Mammary epithelial cell (primary cell): ENCODE measurements around the gene DAGLA.

Source experiments
- CTCF ChIP-seq, 2 donors: IDR thresholded peaks in 1 of 2; conservative IDR thresholded peaks in 1 of 2; 2 replicates each; pipeline ENCODE4 v1.5.1; 2011 to 2012; ENCODE audit warnings: inconsistent platforms in 2 of 2, low read length in 2 of 2, mild to moderate bottlenecking in 2 of 2, control low read depth in 1 of 2, low read depth in 1 of 2; ENCODE audit not compliant: insufficient read depth in 1 of 2; ENCODE audit errors: extremely low read depth in 1 of 2
- EZH2 ChIP-seq: IDR thresholded peaks from 2 replicates; pipeline ENCODE4 v1.6.1; 2012; ENCODE audit warnings: low read length, inconsistent platforms, borderline replicate concordance

GRCh38 chr11:61700212-61700611, 20.0 kb downstream of the DAGLA start:
- no peak for TF ChIP-seq CTCF (conservative IDR thresholded peaks at IDR 0.05 in 1 of 2, IDR thresholded peaks at IDR 0.05 in 1 of 2; ENCODE audit: extremely low read depth in 1 of 2, insufficient read depth in 1 of 2, low read depth in 1 of 2, low read length in 2 of 2)
- no peak for TF ChIP-seq EZH2
